DMS79 (cell line): ENCODE measurements around the gene EPHA2.
"Not testable (repeated sequence)": the region's sequence is repeated elsewhere in the genome, so short reads cannot be mapped to it uniquely, and the experiment has no call there.

Source experiments
- DNase-seq: peaks from one replicate; lab custom pipeline; 2025; lab: John Stamatoyannopoulos, UW

EPHA2 gene

DNA sequence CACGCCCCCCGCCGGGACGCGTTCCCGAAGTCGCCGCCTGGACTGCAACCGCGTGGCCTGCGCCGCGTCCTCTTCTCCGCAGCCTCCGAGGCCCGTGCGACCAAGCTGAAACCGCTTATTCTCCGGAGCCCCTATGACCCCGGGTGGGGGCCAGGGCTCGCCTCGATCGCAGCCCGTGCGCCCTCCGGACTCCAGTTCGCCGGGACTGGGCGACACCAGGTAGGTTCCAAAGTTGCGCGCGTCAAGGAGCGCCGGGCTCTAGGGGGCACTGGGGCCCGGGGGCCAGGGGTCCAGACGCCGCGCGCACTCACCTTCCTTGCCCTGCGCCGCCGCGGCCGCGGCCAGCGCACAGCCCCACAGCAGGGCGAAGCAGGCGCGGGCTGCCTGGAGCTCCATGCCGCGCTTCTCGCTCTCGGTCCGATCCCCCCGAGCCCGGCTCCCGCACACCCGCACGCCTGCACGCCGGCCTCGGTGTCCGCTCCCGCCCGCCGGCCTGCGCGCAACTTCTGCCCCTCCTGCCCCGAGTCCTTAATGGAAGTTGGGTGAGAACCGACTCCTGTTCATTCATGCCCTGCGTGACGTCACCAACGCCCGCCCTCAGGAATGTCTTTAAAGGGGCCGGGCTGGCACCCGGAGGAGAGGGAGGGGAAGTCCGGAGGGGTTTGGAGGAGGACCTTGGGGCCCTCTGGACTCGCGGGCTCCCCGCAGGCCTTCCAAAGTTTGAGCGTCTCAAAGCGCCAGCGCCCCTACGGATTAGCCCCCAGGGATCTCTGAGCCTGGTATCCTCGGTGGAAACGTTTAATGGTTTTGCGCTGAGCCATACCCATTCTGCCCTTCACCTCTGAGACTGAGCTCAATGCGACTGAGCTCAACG, at the start of gene EPHA2:
EPHA2 (minus strand) TSS at position 533 of the 874 bp plus-strand sequence; CDS start at position 396, 137 bp downstream.
- DNase-seq = no peak

DNA sequence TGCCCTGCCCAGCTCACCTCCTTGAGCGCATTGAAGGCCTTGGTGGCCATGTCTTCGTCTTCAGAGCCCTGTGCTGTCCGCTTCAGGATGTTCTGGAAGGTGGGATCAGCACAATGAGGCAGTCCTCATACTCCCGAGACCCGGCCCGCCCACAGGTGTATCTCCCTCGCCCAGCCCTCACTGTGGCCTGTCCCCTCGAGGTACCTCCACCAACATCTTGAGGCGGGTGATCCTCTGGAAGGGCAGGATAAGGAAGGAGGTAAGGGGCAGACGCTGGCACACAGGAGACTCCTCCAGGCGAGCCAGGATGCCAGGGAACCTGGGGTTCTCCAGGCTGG, 49.4 kb upstream of the EPHA2 start:
- no peak for DNase-seq

DNA sequence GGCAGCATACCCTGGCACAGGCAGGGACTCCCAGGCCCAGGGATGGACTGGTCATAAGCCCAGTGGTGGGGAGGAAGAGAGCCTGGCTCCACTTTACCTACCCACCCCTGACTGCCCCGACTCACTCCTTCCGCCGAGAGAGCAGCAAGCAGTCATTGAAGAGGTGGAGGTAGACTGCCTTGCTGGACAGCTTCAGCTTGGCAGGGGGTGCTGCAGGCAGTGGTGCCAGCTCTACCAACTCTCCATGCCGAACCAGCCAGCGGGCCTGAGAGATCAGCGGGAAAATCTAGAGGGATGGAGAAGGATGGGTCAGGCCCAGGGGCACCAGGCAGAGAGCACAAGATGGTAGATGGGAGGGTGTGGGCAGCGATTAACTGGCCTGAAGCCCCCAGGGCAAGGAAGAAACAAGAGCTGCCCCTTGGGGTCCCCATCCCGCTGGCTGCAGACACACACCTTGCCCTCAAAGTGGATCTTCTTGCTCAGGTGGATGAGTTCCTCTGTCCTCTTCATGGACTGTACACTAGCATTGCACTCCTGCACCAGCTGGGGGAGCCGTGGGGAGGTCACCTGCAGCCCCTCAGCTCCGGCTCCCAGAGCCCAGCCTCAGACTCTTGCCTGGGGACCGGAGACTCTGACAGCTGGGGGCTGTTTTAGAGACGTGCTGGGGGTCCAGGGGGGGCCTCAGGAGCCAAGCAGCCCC, 48.9 kb upstream of the EPHA2 start:
- no peak for DNase-seq

DNA sequence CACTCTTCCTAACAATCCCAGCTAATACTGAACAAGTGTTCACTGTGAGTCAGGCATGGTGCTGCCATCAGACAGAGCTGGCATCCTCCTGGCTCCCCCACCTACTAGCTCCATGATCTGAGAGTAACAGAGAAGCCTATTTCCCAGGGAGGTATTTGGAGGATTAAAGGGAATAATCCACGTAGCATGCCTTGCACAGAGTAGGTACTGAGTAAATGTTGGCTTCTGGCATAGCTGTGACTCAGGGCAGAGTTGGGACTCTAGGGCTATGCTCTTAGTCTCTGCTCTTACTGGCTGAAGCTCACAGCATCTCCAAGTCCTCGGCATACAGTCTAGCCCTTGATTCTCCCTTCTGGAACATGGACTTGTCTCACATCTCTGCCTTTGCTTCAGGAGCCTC, 48.3 kb upstream of the EPHA2 start:
- no peak for DNase-seq

DNA sequence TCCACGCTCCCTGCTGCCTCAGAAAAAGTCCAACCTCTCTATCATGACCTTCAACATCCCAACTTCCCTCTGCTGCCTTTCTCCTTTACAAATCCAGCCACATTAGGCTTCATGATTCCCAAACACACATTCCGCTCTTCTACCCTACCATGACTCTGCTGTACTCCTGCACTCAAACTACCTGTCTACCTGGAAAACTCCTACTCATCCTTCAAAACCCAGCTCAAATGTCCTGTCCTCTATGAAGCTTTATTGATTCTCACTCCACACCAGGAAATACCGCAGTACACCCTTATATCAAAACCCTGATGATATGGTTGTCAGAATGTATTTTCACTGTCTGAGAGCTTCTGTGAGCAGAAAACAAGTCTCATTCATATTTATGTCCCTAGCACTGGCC, 47.7 kb upstream of the EPHA2 start:
- DNase-seq = no peak

DNA sequence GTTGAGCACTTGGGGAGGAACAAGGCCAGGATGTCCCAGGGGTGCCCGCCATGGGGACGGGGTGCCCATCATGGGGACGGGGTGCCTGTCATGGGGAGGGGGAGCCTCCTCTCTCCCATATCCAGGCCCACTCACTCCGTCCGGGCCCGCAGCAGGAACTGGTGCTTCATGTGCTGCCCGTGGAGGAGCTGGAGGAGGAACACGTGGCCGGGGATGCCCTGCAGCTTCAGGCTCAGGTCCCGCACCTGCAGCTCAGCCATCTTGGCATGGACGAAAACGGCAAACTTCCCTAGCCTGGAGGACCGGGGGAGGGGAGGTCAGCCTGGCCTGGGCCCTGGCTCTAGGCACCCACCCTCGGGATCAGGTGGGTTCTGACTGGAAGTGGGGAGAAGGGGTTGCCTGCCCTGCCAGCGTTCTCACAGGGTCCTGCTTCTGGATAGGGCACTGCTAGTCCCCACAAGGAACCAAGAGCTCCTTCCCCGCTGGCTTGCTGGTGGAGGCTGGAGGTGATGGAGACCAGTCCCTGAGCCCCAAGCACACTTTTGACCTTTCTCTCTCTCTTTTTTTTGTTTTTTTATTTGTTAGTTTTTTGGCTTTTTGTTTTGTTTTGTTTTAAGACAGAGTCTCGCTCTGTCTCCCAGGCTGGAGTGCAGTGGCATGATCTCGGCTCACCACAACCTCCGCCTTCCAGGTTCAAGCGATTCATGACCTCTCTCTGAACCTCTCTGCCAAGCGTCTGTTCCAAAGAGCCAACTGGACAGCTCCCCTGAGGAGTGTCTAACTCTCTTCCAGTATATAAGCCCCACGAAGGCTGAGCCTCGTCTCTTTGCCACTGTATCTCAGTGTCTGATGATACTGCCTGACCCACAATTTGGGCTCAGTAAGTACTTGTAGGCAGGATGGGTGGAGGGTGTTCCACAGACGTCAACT, 46.7 kb upstream of the EPHA2 start:
- DNase-seq = no peak

DNA sequence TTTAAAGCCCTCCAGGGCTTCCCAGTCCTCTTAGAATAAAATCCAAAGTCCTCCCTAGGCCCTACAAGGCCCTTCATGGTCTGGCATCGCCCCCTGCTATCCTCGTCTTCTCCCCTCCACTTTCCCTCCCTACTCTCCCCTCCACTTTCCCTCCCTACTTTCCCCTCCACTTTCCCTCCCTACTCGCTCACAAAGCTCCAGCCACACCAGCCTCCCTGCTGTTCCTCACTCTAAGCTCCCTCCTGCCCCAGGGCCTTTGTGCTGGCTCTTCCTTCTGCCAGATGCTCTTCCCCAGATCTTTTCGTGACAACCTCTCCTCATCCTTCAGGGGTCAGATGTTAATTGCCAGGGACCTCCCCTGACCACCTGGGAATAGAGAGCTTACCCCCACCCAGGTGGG, 43.8 kb upstream of the EPHA2 start:
- no peak for DNase-seq

DNA sequence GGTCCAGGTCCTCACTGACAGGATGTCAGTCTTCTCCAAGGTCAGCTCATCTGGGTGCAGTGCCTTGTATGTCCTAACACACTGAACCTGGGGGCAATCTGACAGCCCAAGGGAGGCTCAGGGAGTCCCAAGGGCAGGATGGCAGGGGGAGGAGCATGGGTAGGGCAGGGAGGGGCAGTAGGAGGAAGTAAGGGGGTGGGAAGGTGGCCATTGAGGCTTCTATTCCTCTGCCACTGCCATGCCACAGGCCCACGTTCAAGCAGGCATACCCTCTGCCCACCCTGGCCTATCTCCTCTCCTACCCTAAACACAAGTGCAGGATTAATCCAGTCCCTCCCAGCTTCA, 43.3 kb upstream of the EPHA2 start:
- DNase-seq = no peak

DNA sequence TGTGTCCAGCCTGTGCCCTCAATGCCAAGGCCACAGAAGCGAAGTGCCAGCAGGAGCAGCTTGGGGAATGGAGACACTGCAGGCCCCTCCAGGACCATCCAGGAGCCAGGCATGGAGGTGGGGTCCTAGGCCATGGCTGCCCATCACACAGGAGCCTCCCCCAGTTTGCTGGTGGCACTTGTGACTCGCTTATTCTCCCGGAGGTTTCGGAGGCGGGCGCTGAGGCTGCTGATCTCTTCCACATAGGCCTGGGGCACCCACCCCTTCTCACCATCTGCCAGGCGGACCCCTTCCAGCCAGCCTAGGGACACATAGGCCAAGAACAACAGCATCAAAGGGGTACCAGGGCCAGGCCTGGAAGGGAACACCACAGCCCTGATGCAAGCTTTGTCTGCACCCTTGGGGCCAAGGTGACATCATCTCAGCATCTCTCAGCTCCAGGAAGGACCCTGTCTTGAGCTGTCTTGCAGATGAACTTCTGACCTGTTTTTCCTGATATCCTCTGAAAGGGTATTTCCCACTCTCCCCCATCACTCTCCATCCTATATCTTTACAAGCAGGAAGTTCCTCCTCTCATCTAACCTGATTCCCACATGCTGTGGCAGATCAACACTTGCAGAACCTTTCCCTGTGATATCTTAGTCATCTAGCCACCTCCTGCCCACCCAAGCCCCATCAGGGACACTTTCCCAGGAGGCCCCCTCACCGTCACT, 42.7 kb upstream of the EPHA2 start:
- DNase-seq = no peak

DNA sequence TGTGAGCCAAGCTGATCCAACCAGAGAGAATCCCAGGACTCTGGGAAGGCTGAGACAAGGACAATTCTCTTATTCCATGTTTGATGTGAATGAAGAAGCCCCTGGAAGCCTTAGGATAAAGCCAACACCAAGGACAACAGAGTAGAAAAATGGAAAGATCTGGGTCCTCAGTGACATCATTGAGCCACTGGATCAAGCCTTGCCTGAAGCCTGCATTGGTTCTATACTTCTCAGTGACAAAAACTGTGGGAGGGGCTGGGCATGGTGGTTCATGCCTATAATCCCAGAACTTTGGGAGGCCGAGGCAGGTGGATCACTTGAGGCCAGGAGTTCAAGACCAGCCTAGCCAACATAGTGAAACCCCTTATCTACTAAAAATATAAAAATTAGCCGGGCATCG, 41.0 kb upstream of the EPHA2 start:
- DNase-seq = no peak

DNA sequence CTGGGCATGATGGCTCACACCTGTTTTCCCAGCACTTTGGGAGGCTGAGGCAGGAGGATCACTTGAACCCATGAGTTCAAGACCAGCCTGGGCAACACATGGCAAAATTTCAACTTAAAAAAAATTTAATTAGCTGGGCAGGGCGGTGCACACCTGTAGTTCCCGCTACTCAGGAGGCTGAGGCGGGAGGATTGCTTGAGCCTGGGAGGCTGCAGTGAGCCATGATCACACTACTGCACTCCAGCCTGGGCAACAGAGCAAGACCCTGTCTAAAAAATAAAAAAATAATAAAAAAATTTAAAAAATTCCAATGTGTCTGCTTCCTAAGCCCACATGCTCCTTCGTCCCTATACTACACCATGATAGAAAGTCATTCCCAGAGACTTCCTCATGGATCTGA, 40.3 kb upstream of the EPHA2 start:
- DNase-seq = not testable (repeated sequence)

DNA sequence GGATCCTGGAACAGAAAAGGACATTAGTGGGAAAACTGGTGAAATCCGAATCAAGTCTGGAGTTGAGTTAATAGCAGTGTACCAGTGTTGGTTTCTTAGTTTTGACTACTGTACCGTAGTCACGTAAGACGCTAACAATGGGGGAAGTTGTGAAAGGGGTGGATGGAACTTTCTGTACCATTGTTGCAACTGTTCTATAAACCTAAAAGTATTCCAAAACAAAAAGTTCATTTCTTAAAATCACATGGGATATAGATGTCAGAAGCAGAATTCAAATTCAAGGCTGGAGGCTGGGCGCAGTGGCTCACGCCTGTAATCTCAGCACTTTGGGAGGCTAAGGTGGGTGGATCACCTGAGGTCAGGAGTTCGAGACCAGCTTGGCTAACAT, 39.6 kb upstream of the EPHA2 start:
- DNase-seq = no peak

DNA sequence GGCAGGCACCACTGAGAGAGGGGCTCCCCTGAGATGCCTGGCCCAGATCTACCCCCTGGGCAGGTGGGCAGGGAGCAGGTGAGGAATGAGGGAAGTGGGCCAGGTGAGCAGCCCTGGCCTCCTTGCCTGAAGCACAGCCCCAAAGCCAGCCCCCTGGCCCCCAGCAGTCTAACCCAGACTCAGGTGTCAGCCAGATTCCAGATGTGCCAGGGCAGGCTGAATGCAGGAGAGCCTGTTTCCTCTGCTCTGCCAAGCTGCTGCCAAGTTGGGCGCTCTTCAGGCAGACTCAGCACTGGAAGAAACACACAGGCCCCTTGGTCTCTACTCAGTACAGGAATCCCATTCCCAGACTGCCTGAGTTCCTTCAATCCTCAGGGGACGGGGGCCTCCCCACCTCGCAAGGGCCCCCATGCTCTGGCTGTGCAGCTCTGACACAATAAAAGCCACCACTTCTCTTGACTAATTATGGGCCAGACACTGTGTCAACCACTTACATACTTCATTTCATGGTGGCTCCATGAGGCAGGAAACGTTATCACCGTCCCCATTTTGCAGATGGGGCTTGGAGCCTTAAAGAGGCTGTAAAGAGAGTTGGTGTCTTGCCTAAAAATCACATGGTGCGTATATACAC, 36.2 kb upstream of the EPHA2 start:
- peak; percentile 32 for DNase-seq

DNA sequence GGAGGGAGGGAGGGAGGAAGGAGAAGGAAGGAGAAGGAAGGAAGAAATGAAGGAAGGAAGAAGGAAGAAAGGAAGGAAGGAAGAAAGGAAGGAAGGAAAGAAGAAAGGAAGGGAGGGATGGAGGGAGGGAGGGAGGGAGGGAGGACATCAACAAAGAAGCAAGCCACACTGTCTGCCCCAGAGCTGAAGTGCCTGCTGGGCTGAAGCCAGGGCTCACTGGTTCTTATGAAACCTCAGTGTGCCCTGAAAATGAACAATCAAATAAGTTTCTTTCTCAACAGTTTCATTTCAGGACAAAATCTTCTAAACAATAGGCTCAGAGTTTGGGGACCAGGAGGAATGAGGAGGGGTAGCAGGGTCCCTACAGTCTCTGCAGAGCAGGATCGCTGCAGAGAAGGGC, 35.4 kb upstream of the EPHA2 start:
- DNase-seq = no peak

DNA sequence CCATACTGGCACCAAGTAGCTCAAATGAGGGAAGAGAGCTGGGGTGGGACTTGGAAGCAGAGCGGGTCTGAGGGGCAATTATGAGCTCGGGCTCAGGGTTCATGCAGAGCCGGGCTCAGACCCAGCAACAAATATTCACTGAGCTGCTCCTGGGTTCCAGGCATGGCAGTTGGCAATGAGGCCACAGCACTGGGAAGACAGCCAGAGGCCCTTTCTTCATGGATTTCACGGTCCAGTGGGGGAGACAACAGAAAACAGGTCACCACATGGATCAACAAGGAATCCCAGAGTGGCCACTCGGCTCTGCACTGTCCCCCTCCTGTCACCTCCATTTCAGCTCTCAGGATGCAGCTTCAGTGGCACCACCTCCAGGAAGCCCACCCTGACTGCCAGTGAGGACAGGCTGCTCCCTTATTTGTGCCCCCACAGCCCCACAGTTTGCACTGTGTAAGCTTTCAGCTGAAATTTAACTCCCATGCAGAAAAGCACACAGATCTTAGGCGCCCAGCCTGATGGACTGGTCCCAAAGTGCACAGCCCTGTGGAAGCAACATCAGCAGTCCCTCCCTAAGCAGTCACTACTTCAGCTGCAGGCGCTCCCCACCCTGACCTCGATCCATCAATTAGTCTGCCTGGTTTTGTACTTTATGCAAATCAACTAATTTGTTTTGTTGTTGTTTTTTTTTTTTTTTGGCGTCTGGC, 34.2 kb upstream of the EPHA2 start:
- peak; percentile 67 for DNase-seq

DNA sequence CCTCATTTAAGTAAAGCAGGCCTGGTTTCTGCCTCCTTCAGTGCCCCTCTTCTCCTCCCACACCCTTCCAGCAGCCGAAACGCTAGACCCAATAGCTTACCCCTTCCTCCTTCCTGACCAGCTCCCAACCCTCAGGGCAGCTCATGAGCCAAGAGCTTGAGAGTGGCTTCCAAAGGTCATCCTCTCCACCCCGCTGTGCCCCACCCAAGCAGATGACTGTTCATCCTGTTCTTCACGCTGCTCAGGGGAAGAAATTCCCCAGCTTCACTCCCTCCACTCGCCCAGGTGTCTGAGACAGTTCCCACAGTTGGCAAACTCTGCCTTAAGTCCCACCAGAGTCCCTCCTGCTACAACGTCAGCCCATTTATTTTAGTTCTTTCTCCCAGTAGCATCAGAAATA, 33.1 kb upstream of the EPHA2 start:
- DNase-seq = no peak

DNA sequence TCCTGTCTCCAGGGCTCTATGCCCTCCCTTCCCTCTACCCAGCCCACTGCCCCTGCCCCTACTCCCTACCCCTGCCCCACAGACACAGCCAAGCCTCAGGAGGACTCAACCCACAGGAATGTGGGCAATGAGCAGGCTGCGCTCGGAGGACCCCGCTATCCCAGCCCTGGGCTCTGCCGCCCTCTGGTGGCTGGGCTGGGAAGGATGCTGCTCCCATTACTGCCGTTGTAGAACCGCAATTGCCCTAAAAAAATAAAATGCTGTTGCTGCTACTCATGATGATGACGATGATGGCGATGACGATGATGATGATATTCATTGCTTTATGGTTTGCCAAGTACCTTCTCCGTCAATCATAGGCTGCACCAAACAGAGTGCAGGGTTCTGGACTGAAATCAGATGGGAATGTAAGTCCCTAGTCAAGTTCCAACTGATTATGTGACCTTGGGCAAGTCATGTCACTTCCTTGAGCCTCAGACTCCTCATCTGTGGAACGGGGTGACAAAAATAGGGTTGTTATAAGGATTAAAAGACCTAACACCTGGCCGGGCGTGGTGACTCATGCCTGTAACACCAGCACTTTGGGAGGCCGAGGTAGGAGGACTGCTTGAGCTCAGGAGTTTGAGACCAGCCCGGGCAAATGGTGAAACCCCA, 32.0 kb upstream of the EPHA2 start:
- peak; percentile 35 for DNase-seq

DNA sequence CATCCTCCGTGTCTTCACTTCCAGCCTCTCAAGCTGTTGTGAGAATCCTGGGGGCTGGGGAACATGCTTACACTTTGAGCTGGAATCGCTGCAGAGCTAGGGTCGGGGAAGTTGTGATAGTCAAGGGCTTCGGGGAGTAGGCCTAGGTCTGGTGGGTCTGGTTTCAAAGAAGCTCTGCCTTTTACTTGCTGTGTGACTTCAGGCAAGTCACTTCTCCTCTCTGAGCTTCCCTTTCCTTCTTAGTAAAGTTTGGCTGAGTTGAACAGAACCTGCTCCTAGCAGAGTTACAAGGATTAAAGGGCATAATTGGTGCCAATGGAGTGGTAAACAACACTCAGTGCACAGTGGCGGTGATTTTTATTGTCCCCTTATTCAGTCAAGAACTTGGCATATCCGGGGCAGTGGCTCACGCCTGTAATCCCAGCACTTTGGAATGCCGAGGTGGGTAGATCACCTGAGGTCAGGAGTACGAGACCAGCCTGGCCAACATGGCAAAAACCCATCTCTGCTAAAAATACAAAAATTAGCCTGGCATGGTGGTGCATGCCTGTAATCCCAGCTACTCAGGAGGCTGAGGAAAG, 30.9 kb upstream of the EPHA2 start:
- DNase-seq = no peak

DNA sequence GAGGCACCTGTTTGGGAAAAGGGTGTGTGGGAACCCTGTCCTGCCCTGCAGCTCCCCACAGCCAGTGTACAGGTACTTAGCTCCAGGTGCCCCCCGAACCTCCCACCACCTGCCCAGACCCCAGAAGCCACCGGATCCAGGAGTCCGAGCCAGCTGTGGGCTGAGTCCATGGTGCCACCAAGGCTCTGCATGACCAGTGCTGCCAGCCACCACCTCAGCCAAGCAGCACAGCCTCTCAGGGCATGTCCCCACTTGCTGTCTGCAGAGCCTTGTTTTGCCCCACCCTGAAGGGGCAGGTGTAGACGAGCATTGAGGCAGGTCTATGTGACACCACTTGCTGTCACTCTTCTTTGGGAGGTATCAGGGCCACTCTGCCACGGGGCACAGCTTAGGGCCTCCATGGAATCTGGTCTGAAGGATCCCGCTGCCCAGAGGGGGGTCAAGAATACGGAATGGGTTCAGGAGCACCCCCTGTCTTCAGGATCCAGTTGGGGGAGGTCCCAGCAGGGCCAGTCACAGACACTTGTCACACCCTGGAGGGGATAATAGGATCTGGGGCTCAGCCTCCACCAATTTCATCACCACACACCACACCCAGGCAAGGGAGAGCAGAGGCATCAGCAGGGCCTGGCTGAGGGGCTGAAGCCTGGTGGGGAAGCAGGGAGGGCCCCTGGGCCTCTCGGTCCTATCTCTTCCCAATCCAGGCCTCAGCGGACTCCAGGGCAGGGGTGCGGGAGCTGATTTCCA, 28.9 kb upstream of the EPHA2 start:
- no peak for DNase-seq
